Measurements from ENCODE around the gene OR4D2. TPM values are rescaled to one million over a fixed set of nuclear protein-coding genes. Genes with fewer than 3 reads are reported as not detected.

OR4D2 gene
- total RNA-seq, 1 donor from 2014 or later, result not detected

DNA sequence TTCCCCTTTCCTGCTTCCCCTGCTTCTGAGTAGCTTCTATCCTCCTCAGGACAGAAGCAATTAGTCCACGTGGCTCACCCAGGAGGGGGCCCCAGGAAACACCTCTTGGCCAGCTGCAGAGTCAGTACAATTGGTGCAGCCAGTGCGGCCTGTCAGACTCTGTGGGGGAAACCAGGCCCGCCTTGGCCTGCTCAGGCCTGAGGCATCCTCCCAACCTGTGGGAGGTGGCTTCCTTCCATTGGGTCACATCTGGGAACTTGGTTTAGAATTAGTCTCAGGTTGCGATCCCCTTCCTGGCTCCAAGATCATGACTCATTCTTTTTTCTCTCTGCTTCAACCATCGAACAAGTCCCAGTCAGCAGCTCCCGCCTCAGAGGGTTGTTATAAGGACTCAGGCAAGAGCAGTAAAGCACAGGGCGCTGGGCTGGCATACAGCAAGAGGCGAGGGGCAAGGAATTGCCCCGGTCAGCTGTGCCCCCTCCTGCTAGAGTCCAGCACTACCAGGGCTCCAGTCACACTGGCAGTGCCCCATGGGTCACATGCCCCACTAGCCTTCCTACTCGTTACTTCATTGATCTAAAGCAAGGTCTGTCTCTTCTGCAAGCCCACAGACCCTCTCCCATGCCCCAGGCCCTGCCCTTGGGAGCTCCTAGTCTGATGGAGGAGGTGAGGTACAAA lies 17.7 kb downstream of the OR4D2 start:
- Histone ChIP-seq H3K36me3 (no peaks in the 10 kb centered on the region), H3K27ac (no peak overlapping the region), H3K4me3 (no peak overlapping the region), H3K9me3 (no peaks in the 10 kb centered on the region), H3K4me1 (no peaks in the 10 kb centered on the region), H3K27me3 (ENCODE audit: low read depth) (no peaks in the 10 kb centered on the region)
- intact Hi-C loops (cut with DNase I), result no loop called here
- DNase-seq, result no peak
- TF ChIP-seq, protein P1, sequence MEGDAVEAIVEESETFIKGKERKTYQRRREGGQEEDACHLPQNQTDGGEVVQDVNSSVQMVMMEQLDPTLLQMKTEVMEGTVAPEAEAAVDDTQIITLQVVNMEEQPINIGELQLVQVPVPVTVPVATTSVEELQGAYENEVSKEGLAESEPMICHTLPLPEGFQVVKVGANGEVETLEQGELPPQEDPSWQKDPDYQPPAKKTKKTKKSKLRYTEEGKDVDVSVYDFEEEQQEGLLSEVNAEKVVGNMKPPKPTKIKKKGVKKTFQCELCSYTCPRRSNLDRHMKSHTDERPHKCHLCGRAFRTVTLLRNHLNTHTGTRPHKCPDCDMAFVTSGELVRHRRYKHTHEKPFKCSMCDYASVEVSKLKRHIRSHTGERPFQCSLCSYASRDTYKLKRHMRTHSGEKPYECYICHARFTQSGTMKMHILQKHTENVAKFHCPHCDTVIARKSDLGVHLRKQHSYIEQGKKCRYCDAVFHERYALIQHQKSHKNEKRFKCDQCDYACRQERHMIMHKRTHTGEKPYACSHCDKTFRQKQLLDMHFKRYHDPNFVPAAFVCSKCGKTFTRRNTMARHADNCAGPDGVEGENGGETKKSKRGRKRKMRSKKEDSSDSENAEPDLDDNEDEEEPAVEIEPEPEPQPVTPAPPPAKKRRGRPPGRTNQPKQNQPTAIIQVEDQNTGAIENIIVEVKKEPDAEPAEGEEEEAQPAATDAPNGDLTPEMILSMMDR (IDR thresholded peaks at IDR 0.05), result no peak
- ATAC-seq, result no peak

DNA sequence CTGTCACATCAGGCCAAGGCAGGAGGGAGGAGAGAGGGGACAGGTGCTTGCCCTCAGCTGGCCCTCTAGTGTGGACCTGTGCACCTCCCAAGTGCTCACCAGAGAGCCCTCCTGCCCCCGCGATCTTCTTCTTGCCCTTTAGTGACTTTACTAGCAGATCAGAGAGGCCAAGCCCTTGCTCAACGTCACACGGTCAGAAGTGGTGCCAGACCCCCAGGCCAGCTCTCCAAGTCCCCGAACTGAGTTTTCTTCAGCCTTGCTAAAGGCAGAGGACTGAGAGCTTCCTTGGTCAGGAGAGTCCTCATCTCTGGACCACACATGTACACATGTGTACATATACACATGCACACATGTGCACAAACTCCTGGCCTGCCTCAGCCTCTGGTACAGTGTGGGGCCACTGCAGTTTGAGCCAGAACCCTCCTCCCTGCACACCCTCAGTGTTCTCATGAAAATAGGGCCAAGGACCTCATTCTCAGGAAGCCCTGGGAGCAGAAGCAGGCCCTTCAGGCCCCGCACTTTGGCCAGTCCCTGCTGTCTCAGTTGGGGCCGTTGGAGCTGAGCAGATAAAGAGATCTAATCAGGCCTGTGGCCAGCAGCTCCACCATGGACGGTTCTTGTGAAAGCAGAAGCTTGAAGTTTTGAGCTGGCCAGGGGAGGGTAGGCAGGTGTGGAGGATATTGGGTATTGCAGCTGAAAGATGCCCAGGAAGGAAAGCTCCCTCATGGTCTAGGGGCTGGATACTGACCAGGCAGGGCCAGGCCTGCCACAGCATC lies 18.4 kb downstream of the OR4D2 start:
- Histone ChIP-seq H3K4me3 (no peak overlapping the region), H3K36me3 (no peaks in the 10 kb centered on the region), H3K27ac (no peak overlapping the region), H3K4me1 (no peaks in the 10 kb centered on the region), H3K9me3 (no peaks in the 10 kb centered on the region), H3K27me3 (ENCODE audit: low read depth) (peaks cover 3% of the 10 kb centered on the region)
- intact Hi-C loops (cut with DNase I), result no loop called here
- ATAC-seq (no peak), DNase-seq (no peak)
- TF ChIP-seq, protein P1 (IDR thresholded peaks at IDR 0.05), result no peak

- Histone ChIP-seq H3K4me3 (no peak overlapping the region), H3K27me3 (ENCODE audit: low read depth) (peaks cover 11% of the 10 kb centered on the region), H3K27ac (no peak overlapping the region), H3K36me3 (no peaks in the 10 kb centered on the region), H3K9me3 (no peaks in the 10 kb centered on the region), H3K4me1 (no peaks in the 10 kb centered on the region)
- no peak for ATAC-seq
- intact Hi-C loops (cut with DNase I), result no loop called here
- no peak for DNase-seq
- TF ChIP-seq, protein P1 (IDR thresholded peaks at IDR 0.05), result no peak
Measured at GRCh38 chr17:58186591-58186990, 19.8 kb downstream of the OR4D2 start.

GRCh38 chr17:58187063-58187462 lies 20.3 kb downstream of the OR4D2 start:
- H3K27ac ChIP-seq, result no peak overlapping the region
- intact Hi-C loops (cut with DNase I), result no loop called here
- no peaks in the 10 kb centered on the region for H3K36me3 ChIP-seq
- H3K27me3 ChIP-seq (ENCODE audit: low read depth), result peaks cover 11% of the 10 kb centered on the region
- no peaks in the 10 kb centered on the region for H3K9me3 ChIP-seq
- DNase-seq (no peak), ATAC-seq (no peak)
- H3K4me3 ChIP-seq, result no peak overlapping the region
- H3K4me1 ChIP-seq, result no peaks in the 10 kb centered on the region
- TF ChIP-seq, protein P1 (IDR thresholded peaks at IDR 0.05), result no peak

DNA sequence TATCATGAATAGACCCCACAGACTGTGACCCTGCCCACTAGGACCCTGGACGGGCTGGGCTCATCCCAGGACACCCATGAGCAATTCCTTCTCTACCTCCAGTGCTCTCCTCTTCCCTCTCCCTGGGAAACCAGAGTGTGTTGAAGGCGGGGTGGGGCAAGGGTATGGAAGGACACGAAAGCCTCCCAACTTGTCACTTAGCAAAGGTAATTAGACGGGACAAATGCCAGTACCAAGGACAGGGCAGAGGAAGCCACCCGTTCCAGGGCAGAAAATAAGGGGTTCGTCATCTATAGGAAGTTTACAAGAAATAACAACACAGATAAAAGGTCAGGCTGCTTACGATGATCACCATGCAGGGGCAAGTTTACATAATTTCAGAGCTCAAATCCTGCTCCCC lies 20.9 kb downstream of the OR4D2 start:
- no peak overlapping the region for H3K4me3 ChIP-seq
- H3K9me3 ChIP-seq, result no peaks in the 10 kb centered on the region
- H3K36me3 ChIP-seq, result no peaks in the 10 kb centered on the region
- no peaks in the 10 kb centered on the region for H3K4me1 ChIP-seq
- intact Hi-C loops (cut with DNase I), result no loop called here
- DNase-seq (no peak), ATAC-seq (no peak)
- H3K27ac ChIP-seq, result no peak overlapping the region
- H3K27me3 ChIP-seq (ENCODE audit: low read depth), result peaks cover 11% of the 10 kb centered on the region
- TF ChIP-seq, protein P1 (IDR thresholded peaks at IDR 0.05), result no peak

Data from lower lobe of right lung (tissue), 2 donors.